MM.1S (cell line): Measurements from ENCODE around the gene C2CD3.

Source experiments
- CTCF ChIP-seq: fragments of 300-600 bp; sonication (generic); IDR thresholded peaks from 2 replicates; pipeline ENCODE4 v1.5.1; 2016; ENCODE audit warnings: antibody characterized with exemption, low read length, mixed read lengths
- EZH2 ChIP-seq: fragments of 300-600 bp; sonication (generic); optimal IDR thresholded peaks from 2 replicates; pipeline ENCODE3; 2017; ENCODE audit warnings: low read depth, mild to moderate bottlenecking, antibody characterized with exemption, low read length, mixed read lengths

GRCh38 chr11:73999581-74000306, 171.1 kb downstream of the C2CD3 start:
- no peak for TF ChIP-seq CTCF
- TF ChIP-seq EZH2, result no peak
